DND-41 (cell line): ENCODE results near the gene SORCS1.

ENCODE experiments used
- EZH2 ChIP-seq: IDR thresholded peaks from 3 replicates; pipeline ENCODE4 v1.6.1; 2012; ENCODE audit warnings: borderline replicate concordance, low read depth, mild to moderate bottlenecking, moderate library complexity, low read length, inconsistent platforms; ENCODE audit not compliant: severe bottlenecking
- TF ChIP-seq, protein P1 (sequence below): IDR thresholded peaks from 2 replicates; pipeline ENCODE4 v1.5.1; 2012; ENCODE audit warnings: borderline replicate concordance, low read length, moderate library complexity, mild to moderate bottlenecking; ENCODE audit not compliant: poor library complexity, severe bottlenecking; ENCODE audit errors: extremely low read depth

DNA sequence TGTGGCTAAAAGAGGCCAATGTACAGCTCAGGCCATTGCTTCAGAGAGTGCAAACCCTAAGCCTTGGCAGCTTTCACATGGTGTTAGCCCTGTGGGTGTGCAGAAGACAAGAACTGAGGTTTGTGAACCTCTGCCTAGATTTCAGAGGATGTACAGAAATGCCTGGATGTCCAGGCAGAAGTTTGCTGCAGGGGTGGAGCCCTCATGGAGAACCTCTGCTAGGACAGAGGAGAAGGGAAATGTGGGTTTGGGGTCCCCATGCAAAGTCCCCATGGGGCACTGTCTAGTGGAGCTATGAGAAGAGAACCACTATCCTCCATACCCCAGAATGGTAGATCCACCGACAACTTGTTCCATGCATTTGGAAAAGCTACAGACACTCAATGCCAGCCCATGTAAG, 12.4 kb downstream of the SORCS1 start:
- TF ChIP-seq, protein P1, sequence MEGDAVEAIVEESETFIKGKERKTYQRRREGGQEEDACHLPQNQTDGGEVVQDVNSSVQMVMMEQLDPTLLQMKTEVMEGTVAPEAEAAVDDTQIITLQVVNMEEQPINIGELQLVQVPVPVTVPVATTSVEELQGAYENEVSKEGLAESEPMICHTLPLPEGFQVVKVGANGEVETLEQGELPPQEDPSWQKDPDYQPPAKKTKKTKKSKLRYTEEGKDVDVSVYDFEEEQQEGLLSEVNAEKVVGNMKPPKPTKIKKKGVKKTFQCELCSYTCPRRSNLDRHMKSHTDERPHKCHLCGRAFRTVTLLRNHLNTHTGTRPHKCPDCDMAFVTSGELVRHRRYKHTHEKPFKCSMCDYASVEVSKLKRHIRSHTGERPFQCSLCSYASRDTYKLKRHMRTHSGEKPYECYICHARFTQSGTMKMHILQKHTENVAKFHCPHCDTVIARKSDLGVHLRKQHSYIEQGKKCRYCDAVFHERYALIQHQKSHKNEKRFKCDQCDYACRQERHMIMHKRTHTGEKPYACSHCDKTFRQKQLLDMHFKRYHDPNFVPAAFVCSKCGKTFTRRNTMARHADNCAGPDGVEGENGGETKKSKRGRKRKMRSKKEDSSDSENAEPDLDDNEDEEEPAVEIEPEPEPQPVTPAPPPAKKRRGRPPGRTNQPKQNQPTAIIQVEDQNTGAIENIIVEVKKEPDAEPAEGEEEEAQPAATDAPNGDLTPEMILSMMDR, result no peak
- no peak for TF ChIP-seq EZH2
